Heart left ventricle (tissue), 16 donors: ENCODE measurements around the gene DAAM1. TPM values are rescaled to one million over a fixed set of nuclear protein-coding genes. Genes with fewer than 3 reads are reported as not detected.

Source experiments
- ATAC-seq, 4 donors: fragments of 200-7000 bp; cut with Tn5 transposase; one replicate each; pipeline ENCODE4 v1.9.1; 2020 to 2022; ENCODE audit warnings: moderate library complexity in 4 of 4, mild to moderate bottlenecking in 3 of 4, moderate number of reproducible peaks in 1 of 4
- DNase-seq, 5 donors: peaks; one replicate each; pipeline ENCODE4 v3.0.0-alpha.2; 2020
- H3K27ac ChIP-seq, 12 donors: fragments of 200-600 bp; sonication (generic) in 4 of 12; one replicate each; pipeline versions ENCODE4 v1.5.0 to v1.8.0; 2016 to 2022; ENCODE audit warnings: mild to moderate bottlenecking in 2 of 12
- H3K27me3 ChIP-seq, 9 donors: fragments of 200-600 bp; sonication (generic) in 2 of 9; one replicate each; pipeline versions ENCODE4 v1.5.1 to v1.8.0; 2016 to 2022; ENCODE audit warnings: mild to moderate bottlenecking in 3 of 9
- H3K36me3 ChIP-seq, 9 donors: fragments of 200-600 bp; sonication (generic) in 2 of 9; one replicate each; pipeline versions ENCODE4 v1.5.0 to v1.8.0; 2018 to 2022; ENCODE audit warnings: mild to moderate bottlenecking in 2 of 9
- H3K4me1 ChIP-seq, 12 donors: fragments of 200-600 bp; sonication (generic) in 4 of 12; one replicate each; pipeline versions ENCODE4 v1.5.0 to v1.8.0; 2016 to 2022; ENCODE audit warnings: mild to moderate bottlenecking in 3 of 12
- H3K4me3 ChIP-seq, 12 donors: fragments of 200-600 bp; sonication (generic) in 4 of 12; one replicate each; pipeline versions ENCODE4 v1.5.0 to v1.8.0; 2017 to 2022; ENCODE audit warnings: mild to moderate bottlenecking in 9 of 12, moderate library complexity in 4 of 12
- H3K9me3 ChIP-seq, 12 donors: fragments of 200-600 bp; sonication (generic) in 4 of 12; one replicate each; pipeline versions ENCODE4 v1.5.0 to v1.8.0; 2016 to 2022; ENCODE audit warnings: mild to moderate bottlenecking in 1 of 12
- CTCF ChIP-seq, 12 donors: fragments of 200-600 bp; sonication (generic) in 4 of 12; IDR thresholded peaks; one replicate each; pipeline versions ENCODE4 v1.5.0 to v1.8.0; 2018 to 2022; ENCODE audit warnings: antibody characterized with exemption in 12 of 12, mild to moderate bottlenecking in 5 of 12
- POLR2A ChIP-seq, 2 donors: fragments of 450-650 bp; IDR thresholded peaks; one replicate each; pipeline ENCODE4 v1.6.1; 2017; ENCODE audit warnings: antibody characterized with exemption in 2 of 2, mild to moderate bottlenecking in 2 of 2, moderate library complexity in 2 of 2
- whole genome bisulfite sequencing, 4 donors: extraction: QIAGEN DNeasy Blood & Tissue Kit in 2 of 4; methylation state at CpG; one replicate each; pipeline versions ENCODE4 v1.1.5 to v1.1.7; 2013 to 2018; 5-methylcytosine and 5-hydroxymethylcytosine counted together
- intact Hi-C, 10 donors: fragments of 100-400 bp; cut with DNase I; formaldehyde crosslinking; loops; one replicate each; pipeline versions ENCODE4 v1.11.1 to v1.14.2; 2022
- polyA plus RNA-seq, 2 donors: library from polyadenylated mRNA; stranded (reverse); fragments of 200-250 nt; gene quantifications; one replicate each; pipeline ENCODE4 v1.2.3, GENCODE V29; 2013
- total RNA-seq, 9 donors: library from RNA; depleted of rRNA in 2 of 9; stranded (reverse); fragments of >200 nt in 2 of 9; fragmentation: NEBNext Ultra II Directional in 3 of 9; extraction: Animal tissue kit (Norgen Biotek cat#: 25700) in 3 of 9; gene quantifications; one replicate each; pipeline versions ENCODE4 v1.1.0 to v1.2.4, GENCODE V29; 2016 to 2023
- donor health status: ischemic (EF 13 %, LVEDD 7.1; RV severe dilation, severe dysfunction).
- donor health status: healthy with polysubstance abuse.
- donor health status: DM: no; HTN: yes; CAD: no.
- donor health status: DM: no; HTN: no; CAD: no.
- donor health status: ischemic (EF 25% LVEDD 6.9; RV normal size, moderate dysfunction).
- donor health status: ischemic (EF 25% LVEDD 5.7; RV mildly dilated, moderate dysfunction).
- donor health status: healthy.
- donor health status: DM: yes; HTN: yes; CAD: no.
- donor health status: ischemic (EF 35%, LVEDD 5.7; RV mildly dilated, moderate dysfunction).
- donor health status: nonischemic (EF 11% LVEDD 7.7; RV severe dilation, severe dysfunction).
- donor health status: DM: yes; HTN: yes; CAD: no.
- donor health status: PGD.
- donor health status: ischemic (EF 29% LVEDD 5.4; RV normal size, mild dysfunction).
- donor health status: nonischemic (EF 23%, LVEDD 6.1; RV moderate dilation, normal function).

DAAM1 gene
- total and polyA plus RNA-seq, 11 donors, result 18.2 to 92.6 (median 67.2) TPM

DNA sequence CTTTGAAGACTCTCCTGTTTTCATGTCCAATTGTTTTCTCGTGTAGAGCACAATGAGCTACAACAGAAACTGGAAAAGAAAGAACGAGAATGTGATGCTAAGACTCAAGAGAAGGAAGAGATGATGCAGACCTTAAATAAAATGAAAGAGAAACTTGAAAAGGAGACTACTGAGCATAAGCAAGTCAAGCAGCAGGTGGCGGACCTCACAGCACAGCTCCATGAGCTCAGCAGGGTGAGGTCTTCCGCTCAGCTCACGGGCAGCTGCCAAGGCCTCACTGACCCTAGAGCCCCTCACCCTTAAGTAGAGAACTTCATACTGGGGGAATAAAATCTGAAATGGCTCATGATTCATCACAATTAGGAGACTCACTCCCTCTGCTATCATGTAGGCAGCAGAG lies 142.0 kb downstream of the DAAM1 start:
- TF ChIP-seq CTCF (IDR thresholded peaks at IDR 0.05) (peak in 2 of 12 donors; percentile 3 to 6), POLR2A (IDR thresholded peaks at IDR 0.05) (no peak)
- Histone ChIP-seq H3K4me1 (peaks cover 9 to 69% (median 45%) of the 10 kb centered on the region in 12 donors), H3K9me3 (no peaks in the 10 kb centered on the region), H3K4me3 (no peak overlapping the region), H3K27me3 (no peaks in the 10 kb centered on the region), H3K27ac (peak overlapping the region in 9 of 12 donors; percentile 18 to 84 (median 46)), H3K36me3 (peaks cover 0 to 79% (median 44%) of the 10 kb centered on the region in 9 donors)
- WGBS, 4 donors, result 73 to 86% (median 82%) methylated on average over 5 of the region's 5 CpGs
- no peak for DNase-seq
- no peak for ATAC-seq
- intact Hi-C loops, result loop anchor here in 8 of 10 donors (5.0 to 10.0 kb wide), 6 partner anchors 42 to 143 kb away; partner anchors contain the start of gene DAAM1 (in 1 of the 8)

DNA sequence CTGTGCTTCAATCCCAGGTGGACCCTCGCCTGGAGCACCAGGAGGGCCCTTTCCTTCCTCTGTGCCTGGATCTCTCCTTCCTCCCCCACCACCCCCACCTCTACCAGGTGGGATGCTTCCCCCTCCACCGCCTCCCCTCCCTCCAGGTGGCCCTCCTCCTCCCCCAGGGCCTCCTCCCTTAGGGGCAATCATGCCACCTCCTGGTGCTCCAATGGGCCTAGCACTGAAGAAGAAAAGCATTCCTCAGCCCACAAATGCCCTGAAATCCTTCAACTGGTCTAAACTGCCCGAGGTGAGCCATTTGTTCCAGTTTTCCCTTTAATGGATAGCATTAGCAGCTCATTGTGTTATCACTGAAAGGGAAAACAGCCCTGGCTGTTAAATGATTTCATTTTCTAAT lies 142.8 kb downstream of the DAAM1 start:
- WGBS, 4 donors, result 74 to 89% (median 85%) methylated on average over 3 of the region's 3 CpGs
- H3K9me3 ChIP-seq, result no peaks in the 10 kb centered on the region

GRCh38 chr14:59332727-59333126 lies 144.3 kb downstream of the DAAM1 start:
- Histone ChIP-seq H3K36me3 (peaks cover 0 to 56% (median 22%) of the 10 kb centered on the region in 9 donors), H3K4me1 (peaks cover 9 to 79% (median 63%) of the 10 kb centered on the region in 12 donors), H3K4me3 (no peak overlapping the region), H3K27me3 (no peaks in the 10 kb centered on the region), H3K9me3 (no peaks in the 10 kb centered on the region), H3K27ac (peak overlapping the region; percentile 72 to 92 (median 82))
- intact Hi-C loops, result loop anchor here in 8 of 10 donors (5.0 to 10.0 kb wide), 6 partner anchors 40 to 145 kb away; partner anchors contain the start of gene DAAM1 (in 1 of the 8)
- ATAC-seq (peak in 3 of 4 donors; percentile 34 to 58 (median 52)), DNase-seq (no peak)
- TF ChIP-seq POLR2A (IDR thresholded peaks at IDR 0.05), result no peak
- TF ChIP-seq CTCF (IDR thresholded peaks at IDR 0.05), result no peak
- 26 to 47% (median 36%) methylated on average over 2 of the region's 2 CpGs for WGBS, 4 donors

More for the DNA sequence above, 142.8 kb downstream of the DAAM1 start:
- no peak for ATAC-seq
- no peak overlapping the region for H3K4me3 ChIP-seq
- peaks cover 0 to 71% (median 37%) of the 10 kb centered on the region in 9 donors for H3K36me3 ChIP-seq
- intact Hi-C loops, result loop anchor here in 8 of 10 donors (5.0 to 10.0 kb wide), 6 partner anchors 41 to 144 kb away; partner anchors contain the start of gene DAAM1 (in 1 of the 8)
- peak overlapping the region in 9 of 12 donors; percentile 1 to 84 (median 46) for H3K27ac ChIP-seq
- no peaks in the 10 kb centered on the region for H3K27me3 ChIP-seq
- DNase-seq, result no peak
- TF ChIP-seq POLR2A (IDR thresholded peaks at IDR 0.05), result no peak
- no peak for TF ChIP-seq CTCF (IDR thresholded peaks at IDR 0.05)
- peaks cover 9 to 71% (median 50%) of the 10 kb centered on the region in 12 donors for H3K4me1 ChIP-seq

DNA sequence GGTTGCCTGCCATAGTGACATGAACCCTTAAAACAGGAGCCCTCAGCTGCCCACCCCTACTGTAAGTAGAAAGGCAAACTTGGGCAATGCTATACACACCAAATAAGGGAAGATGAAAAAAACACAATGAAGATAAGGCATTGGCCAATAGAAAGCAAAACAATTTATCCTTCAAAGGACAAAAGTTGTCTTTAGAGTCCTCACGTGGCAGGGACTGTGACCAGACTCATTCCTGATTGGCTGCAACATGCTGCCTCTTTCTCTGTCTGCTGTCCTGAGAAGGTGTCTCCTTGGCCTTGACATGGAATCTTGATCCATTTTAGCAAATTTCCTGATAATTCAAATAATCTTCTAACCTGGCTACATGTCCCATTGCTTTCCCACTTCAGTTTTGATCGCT lies 144.8 kb downstream of the DAAM1 start:
- Histone ChIP-seq H3K9me3 (no peaks in the 10 kb centered on the region), H3K27me3 (no peaks in the 10 kb centered on the region), H3K4me1 (peaks cover 9 to 84% (median 67%) of the 10 kb centered on the region in 12 donors), H3K4me3 (peak overlapping the region in 4 of 12 donors; percentile 3 to 11 (median 4)), H3K36me3 (peaks cover 0 to 51% (median 22%) of the 10 kb centered on the region in 9 donors), H3K27ac (peak overlapping the region; percentile 72 to 92 (median 82))
- peak; percentile 5 to 57 (median 16) for ATAC-seq
- TF ChIP-seq CTCF (IDR thresholded peaks at IDR 0.05), result no peak
- TF ChIP-seq POLR2A (IDR thresholded peaks at IDR 0.05), result no peak
- intact Hi-C loops, result loop anchor here in 8 of 10 donors (5.0 to 10.0 kb wide), 6 partner anchors 39 to 146 kb away; partner anchors contain the start of gene DAAM1 (in 1 of the 8)
- WGBS, 4 donors, result 21 to 24% (median 23%) methylated on average over 2 of the region's 2 CpGs
- no peak for DNase-seq
